Renal cortex interstitium (tissue), 11 donors: ENCODE measurements around the gene ERBIN. TPM values are rescaled to one million over a fixed set of nuclear protein-coding genes. Genes with fewer than 3 reads are reported as not detected.
A peak's percentile ranks its signal among the peaks of the same experiment; 100 is the strongest.
"Not testable (repeated sequence)": the region's sequence is repeated elsewhere in the genome, so short reads cannot be mapped to it uniquely, and the experiment has no call there.

ENCODE experiments used
- DNase-seq, 11 donors: peaks; one replicate each; pipeline ENCODE4 v3.0.0-alpha.2; 2013; ENCODE audit warnings: low read depth in 9 of 11, low spot score in 4 of 11; ENCODE audit errors: extremely low read depth in 1 of 11
- polyA plus RNA-seq, 3 donors: library from polyadenylated mRNA; unstranded; fragments of 120-200 nt; gene quantifications; one replicate each; pipeline ENCODE4 v1.2.1, GENCODE V29; 2013; ENCODE audit not compliant: insufficient read length in 3 of 3

The ERBIN gene
- polyA plus RNA-seq, 3 donors, result 94.7 to 116 (median 109) TPM

DNA sequence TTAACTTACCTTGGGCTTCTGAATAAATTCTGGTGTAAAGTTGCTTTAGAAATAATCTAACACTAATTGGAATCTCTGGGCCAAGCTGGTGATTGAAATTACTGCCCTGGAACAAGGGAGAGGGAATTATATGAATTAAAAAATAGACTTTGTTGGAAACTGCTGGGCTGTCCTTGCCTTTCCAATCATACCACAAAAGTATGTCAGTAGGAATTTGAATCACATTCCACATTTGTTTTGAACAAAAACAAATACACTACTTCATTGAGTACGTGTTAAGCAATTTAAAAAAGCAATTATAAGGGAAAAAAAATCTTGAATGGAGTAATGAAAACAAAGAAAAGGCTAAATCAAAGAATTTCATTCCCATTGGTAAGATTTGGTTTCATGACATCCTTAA, 115.3 kb downstream of the ERBIN start:
- peak in 1 of 11 donors; percentile 3 for DNase-seq

DNA sequence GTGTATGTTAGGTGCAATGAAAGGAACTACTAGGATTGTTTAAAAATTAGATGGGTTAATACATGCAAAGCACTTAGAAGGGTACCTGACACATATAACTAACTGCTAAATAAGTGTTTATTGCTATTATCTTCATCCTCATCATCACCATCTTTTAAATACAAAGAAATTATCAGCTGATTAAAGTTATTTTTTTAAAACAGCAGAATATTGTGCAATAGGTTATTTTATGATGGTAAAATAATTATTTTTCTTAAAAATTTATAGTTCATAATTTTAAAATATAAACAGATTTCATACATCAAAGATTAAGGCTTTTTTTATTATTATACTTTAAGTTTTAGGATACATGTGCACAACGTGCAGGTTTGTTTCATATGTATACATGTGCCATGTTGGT, 130.9 kb downstream of the ERBIN start:
- DNase-seq, result no peak

DNA sequence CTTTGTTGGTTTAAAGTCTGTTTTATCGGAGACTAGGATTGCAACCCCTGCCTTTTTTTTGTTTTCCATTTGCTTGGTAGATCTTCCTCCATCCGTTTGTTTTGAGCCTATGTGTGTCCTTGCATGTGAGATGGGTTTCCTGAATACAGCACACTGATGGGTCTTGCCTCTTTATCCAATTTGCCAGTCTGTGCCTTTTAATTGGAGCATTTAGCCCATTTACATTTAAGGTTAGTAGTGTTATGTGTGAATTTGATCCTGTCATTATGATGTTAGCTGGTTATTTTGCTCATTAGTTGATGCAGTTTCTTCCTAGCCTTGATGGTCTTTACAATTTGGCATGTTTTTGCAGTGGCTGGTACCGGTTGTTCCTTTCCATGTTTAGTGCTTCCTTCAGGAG, 134.9 kb downstream of the ERBIN start:
- not testable (repeated sequence) for DNase-seq

DNA sequence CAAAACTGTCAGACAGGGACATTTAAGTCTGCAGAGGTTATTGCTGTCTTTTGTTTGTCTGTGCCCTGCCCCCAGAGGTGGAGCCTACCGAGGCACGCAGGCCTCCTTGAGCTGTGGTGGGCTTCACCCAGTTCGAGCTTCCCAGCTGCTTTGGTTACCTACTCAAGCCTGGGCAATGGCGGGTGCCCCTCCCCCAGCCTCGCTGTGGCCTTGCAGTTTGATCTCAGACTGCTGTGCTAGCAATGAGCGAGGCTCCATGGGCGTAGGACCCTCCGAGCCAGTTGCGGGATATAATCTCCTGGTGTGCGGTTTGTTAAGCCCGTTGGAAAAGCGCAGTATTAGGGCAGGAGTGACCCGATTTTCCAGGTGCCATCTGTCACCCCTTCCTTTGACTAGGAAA, 136.7 kb downstream of the ERBIN start:
- DNase-seq, result not testable (repeated sequence)

DNA sequence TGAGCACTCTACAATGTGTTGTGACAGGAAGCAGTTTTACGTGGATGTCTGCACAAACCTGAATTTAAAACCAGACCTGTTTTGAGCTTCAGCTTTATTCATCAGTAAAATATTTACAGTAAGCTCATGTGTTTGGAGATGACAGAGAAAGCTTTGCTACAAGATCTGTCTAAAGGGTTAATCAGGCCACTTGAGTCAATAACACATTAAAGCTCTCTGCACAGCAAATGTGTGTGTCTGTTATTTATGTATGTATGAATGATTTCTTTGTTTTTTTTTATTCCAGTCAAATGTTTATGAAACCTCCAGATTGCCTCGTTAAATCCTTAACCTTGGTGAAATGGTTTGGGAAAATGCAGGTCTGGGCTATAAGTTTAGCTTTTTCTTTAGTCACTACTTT, 140.5 kb downstream of the ERBIN start:
- no peak for DNase-seq

DNA sequence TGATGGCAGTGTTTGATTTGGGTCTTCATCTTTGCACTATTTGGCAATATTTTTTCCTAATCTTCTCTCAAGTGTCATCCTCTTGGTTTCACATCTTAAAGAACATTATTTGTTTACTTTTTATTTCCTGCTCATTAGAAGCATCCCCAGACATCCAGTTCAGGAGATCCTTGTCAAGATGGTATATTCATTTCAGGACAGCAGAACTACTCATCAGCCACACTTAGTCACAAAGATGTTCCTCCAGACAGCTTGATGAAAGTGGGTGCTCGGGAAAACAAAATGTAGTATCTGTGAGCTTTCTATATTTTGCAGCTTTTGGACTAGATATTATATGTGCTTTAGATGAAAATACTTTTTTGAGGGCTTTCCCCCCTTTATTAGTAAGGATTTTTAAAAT, 145.7 kb downstream of the ERBIN start:
- DNase-seq, result no peak

DNA sequence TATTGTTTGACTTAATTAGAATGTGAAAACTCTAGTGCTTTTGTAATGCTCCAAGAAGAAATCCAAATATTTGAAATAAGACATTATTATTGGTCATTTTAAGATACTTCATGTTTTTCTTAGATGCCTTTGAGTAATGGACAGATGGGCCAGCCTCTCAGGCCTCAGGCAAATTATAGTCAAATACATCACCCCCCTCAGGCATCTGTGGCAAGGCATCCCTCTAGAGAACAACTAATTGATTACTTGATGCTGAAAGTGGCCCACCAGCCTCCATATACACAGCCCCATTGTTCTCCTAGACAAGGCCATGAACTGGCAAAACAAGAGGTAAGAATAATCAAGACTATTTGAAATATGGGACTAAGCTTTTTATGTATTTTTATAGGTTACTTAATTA, 148.5 kb downstream of the ERBIN start:
- DNase-seq, result no peak

DNA sequence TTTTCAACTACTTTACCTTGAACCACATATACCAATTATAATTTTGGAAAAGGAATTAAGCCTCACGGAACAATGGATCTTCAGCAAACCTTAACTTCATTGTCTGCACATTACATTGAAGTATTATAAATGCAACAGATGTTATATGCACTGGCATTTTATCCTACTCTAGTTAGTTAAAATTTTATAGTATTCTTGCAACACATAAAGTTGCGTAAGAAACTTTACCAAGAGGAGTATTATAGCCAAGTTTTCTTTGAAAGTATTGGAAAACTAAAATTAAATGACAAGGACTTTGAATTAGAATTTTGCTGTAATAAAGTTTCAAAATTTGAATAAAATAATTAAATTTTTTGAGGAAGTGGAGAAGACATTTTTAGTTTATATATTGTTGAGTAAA, 154.3 kb downstream of the ERBIN start:
- DNase-seq, result no peak

DNA sequence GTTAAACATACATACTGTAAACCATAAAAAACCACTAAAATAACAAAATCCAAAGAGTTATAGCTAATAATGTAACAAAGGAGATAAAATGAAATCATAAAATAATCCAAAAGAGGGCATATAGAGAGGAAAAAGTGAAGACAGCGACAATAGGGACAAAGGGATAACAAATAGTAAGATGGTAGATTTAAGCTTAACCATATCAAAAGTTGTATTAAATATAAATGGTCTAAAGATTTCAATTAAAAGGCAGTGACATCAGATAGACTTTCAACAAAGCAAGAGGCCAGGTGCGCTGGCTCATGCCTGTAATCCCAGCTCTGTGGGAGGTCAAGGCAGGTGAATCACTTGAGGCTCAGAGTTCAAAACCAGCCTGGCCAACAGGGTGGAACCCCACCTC, 163.0 kb downstream of the ERBIN start:
- DNase-seq, result no peak

DNA sequence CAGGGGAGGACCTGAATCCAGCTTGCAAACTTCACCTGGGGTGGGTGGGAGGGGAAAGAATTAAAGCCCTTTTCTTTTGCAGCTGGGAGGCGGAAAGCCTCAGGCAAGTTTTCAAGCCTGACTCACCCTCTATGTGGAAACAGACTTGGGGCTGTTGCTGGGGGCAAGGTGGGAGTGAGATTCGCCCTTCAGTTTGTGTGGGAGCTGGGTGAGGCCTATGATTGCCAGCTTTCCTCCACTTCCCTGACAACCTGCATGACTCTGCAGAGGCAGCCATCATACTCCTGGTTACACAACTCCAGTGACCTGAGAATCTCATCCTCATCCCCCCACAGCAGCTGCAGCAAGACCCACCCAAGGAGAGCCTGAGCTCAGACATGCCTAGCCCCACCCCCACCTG, 174.5 kb downstream of the ERBIN start:
- DNase-seq, result no peak

DNA sequence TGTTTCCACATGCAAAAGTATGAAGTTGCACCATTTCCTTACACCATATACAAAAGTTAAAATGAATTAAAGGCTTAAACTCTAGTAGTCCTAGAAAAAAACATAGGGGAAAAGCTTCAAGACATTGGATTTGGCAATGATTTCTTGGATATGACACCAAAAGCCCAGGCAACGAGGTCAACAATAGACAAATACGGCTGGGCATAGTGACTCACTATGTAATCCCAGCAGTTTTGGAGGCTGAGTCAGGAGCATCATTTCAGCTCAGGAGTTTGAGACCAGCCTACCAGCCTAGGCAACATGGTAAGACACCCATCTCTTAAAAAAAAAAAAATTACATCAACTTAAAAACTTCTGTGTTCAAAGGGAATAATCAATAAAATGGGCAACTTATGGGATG, 186.8 kb downstream of the ERBIN start:
- DNase-seq, result no peak

DNA sequence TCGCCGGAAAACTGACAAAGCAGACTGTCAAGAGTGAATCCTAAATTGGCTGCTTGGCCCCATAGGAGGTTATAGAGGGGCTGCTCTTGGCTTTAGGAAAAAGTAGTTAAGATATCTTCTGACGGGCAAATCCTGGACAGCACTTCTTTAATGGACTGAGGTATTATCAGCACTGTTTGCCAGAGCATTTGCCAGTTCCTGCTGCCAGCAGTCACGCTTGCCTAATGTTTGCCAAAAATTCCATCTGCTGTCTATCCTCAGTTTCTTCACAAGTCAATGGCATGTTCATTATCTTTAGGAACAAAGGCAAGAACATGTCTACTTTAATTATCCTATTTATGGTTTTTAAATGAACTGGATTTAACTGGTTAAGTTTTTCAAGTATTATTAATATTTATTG, 191.9 kb downstream of the ERBIN start:
- DNase-seq, result no peak

DNA sequence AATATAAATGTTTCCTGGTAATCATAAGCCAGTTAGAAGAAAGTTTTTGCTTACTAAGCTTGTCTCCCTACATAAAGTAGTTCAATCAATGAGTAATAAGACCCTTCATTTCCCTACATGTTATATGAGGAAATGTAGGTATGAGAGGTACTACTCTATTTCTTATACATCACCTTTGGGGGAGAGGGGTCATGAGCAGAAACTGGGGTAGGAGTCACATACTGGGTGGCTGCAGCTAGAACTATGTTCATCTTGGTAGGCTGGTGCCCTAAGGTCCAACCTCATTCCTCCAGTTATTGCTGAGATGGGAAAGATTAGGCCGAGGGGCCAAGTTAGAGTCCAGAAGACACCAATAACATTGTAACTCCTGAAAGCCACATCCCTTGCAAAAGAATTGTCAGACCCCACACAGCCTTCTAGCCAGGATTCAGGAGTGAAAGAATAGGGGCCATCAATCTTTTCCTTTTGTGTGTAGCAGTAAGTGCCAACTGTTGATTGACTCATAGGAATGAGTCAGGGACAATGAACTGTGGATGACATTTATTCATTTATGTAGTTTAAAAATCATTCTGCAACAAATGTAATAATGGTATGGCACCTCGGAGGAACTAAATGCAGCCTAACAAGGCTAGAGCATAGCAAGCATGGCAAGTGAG, 196.1 kb downstream of the ERBIN start:
- DNase-seq, result no peak

DNA sequence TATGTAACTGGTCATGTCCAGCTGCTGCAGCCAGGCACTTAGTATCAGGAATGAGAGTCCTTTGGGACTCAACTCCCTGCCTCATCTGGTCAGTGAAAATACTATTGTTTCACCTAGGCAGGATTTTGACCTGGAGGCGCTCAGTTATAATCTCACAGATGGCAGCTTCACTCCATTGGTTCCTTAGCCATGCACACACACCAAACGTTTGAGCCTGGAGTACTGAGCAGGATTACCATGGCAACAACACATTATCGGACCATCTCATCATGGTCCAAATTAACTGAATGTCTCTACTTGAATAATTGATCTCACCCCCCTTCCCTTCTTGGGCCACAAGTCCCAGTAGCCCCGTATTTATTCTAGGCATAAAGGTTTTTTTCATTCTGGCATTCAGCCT, 202.8 kb downstream of the ERBIN start:
- DNase-seq, result no peak

DNA sequence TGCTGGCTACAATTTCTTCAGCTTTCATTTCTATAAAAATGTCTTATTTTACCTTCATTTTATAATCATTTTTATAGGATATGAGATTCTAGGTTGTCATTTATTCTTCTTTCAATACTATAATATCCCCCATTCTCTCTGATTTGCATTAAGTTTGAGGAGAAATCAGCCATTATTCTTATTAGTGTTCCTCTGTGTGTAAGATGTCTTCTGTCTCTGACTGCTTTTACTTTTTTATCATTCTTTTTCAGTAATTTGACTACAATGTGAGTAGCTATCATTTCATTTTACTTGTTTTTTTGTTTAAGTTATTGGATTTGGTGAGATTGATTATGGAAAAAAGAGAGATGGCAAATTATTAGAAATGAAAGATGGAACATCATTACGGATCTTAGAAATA, 204.1 kb downstream of the ERBIN start:
- no peak for DNase-seq

Other genes starting within 250 kb of the ERBIN start
- 1 to 10 TPM; 7.8 to 9.3 (median 9.0) TPM for gene SGTB, start 204.5 kb upstream of the ERBIN start, polyA plus RNA-seq
- gene NLN, start 204.4 kb upstream of the ERBIN start, polyA plus RNA-seq, result 10 to 100 TPM; 37.4 to 39.7 (median 37.6) TPM
- gene SREK1, start 217.7 kb downstream of the ERBIN start, polyA plus RNA-seq, result 100 to 1,000 TPM; 145 to 189 (median 164) TPM